ENCODE measurements around the gene FLT1.

GRCh38 chr13:28320209-28320608, 174.7 kb downstream of the FLT1 start:
- TF ChIP-seq GATA2 (IDR thresholded peaks at IDR 0.05; ENCODE audit: low read depth, low read length) (no peak), GATA3 (IDR thresholded peaks at IDR 0.05; ENCODE audit: low read depth, low read length) (no peak)

Measured in SH-SY5Y (cell line).